K562 (cell line): ENCODE data around the gene PKIB. TPM values are rescaled to one million over a fixed set of nuclear protein-coding genes. Genes with fewer than 3 reads are reported as not detected.

Experiments
- ATAC-seq: fragments of 200-7000 bp; cut with Tn5 transposase; 3 replicates; pipeline ENCODE4 v1.9.1; 2020; ENCODE audit warnings: moderate library complexity
- BruUV-seq: library from RNA; stranded (reverse); fragments of 400-500 nt; replicated peaks from 2 replicates; lab custom pipeline; 2021; lab: Mats Ljungman, UMichigan
- CTCF ChIA-PET: fragments of 300-600 bp; formaldehyde crosslinking; extraction: SDS; loops from one replicate; lab custom pipeline; 2021; ENCODE audit warnings: low intra/inter-chr PET ratio; lab: Yijun Ruan, JAX
- POLR2A ChIA-PET: fragments of 300-600, 350-650 bp; sonication (Branson Sonifier 250); formaldehyde crosslinking; extraction: SDS; loops from one replicate; lab custom pipeline; 2021; ENCODE audit warnings: antibody characterized with exemption, inconsistent platforms; lab: Yijun Ruan, JAX
- DNase-seq, 4 experiments: peaks; one replicate each; pipeline versions ENCODE4 v3.0.0 to v3.0.0-alpha.2; 2011 to 2018; ENCODE audit warnings: low spot score in 3 of 4, mixed read lengths in 3 of 4; ENCODE audit errors: extremely low read depth in 1 of 4
- FAIRE-seq: peaks from 2 replicates; lab custom pipeline; 2011; peaks lifted over from hg19 to GRCh38; lab: Jason Lieb, UNC
- H2AFZ ChIP-seq: 2 replicates; pipeline ENCODE4 v1.6.0; 2011; ENCODE audit warnings: low read depth, low read length, control low read depth, inconsistent platforms
- H3K27ac ChIP-seq: fragments of 200-600 bp; 3 replicates; pipeline ENCODE4 v1.8.0; 2011; ENCODE audit warnings: low read depth, mild to moderate bottlenecking, control low read depth, inconsistent platforms, low read length, moderate library complexity, mixed read lengths; ENCODE audit errors: extremely low read depth
- H3K27me3 ChIP-seq, 2 experiments: fragments of 300-600 bp in 1 of 2; 2 replicates in 1 of 2; 3 replicates in 1 of 2; pipeline versions ENCODE4 v1.6.0 to v1.8.0; 2011; ENCODE audit warnings: inconsistent platforms in 2 of 2, low read length in 2 of 2, mild to moderate bottlenecking in 1 of 2, mixed read lengths in 1 of 2, moderate library complexity in 1 of 2; ENCODE audit not compliant: control insufficient read depth in 2 of 2, insufficient read depth in 2 of 2
- H3K36me3 ChIP-seq: fragments of 300-600 bp; 3 replicates; pipeline ENCODE4 v1.8.0; 2011; ENCODE audit warnings: mild to moderate bottlenecking, low read length, inconsistent platforms; ENCODE audit not compliant: control insufficient read depth, insufficient read depth
- H3K4me1 ChIP-seq, 2 experiments: fragments of 200-600 bp in 1 of 2; replicated peaks in 1 of 2; 2 replicates in 1 of 2; 3 replicates in 1 of 2; pipeline versions ENCODE4 v1.5.1 to v1.8.0; 2011; ENCODE audit warnings: inconsistent platforms in 2 of 2, low read length in 2 of 2, mild to moderate bottlenecking in 1 of 2, mixed read lengths in 1 of 2, moderate library complexity in 1 of 2; ENCODE audit not compliant: control insufficient read depth in 2 of 2, insufficient read depth in 2 of 2
- H3K4me2 ChIP-seq: 2 replicates; pipeline ENCODE4 v1.6.1; 2011; ENCODE audit warnings: low read length, control low read depth, inconsistent platforms, mixed read lengths; ENCODE audit not compliant: insufficient read depth
- H3K4me3 ChIP-seq: fragments of 200-600 bp; sonication (generic), shearing (Covaris generic); 2 replicates; pipeline ENCODE4 v1.5.1; 2016; ENCODE audit warnings: control low read depth, inconsistent platforms
- H3K79me2 ChIP-seq: fragments of 200-600 bp; 3 replicates; pipeline ENCODE4 v1.8.0; 2011; ENCODE audit warnings: low read length, inconsistent platforms; ENCODE audit not compliant: control insufficient read depth, insufficient read depth
- H3K9ac ChIP-seq, 2 experiments: 2 replicates each; pipeline versions ENCODE4 v1.6.0 to v1.6.1; 2011; ENCODE audit warnings: low read depth in 2 of 2, low read length in 2 of 2, control low read depth in 1 of 2, inconsistent platforms in 1 of 2, mild to moderate bottlenecking in 1 of 2, mixed read lengths in 1 of 2; ENCODE audit not compliant: insufficient read depth in 1 of 2
- H3K9me1 ChIP-seq: one replicate; pipeline ENCODE4 v1.6.0; 2011; ENCODE audit warnings: inconsistent platforms, mild to moderate bottlenecking, low read length, moderate library complexity; ENCODE audit not compliant: control insufficient read depth, insufficient read depth
- H3K9me3 ChIP-seq: replicated peaks from 2 replicates; pipeline ENCODE4 v1.5.1; 2011; ENCODE audit warnings: low read depth, low read length, inconsistent platforms; ENCODE audit not compliant: control insufficient read depth, insufficient read depth
- H4K20me1 ChIP-seq: replicated peaks from 2 replicates; pipeline ENCODE4 v1.6.1; 2011; ENCODE audit warnings: low read length, inconsistent platforms, mixed read lengths; ENCODE audit not compliant: control insufficient read depth, insufficient read depth
- ASH1L ChIP-seq: fragments of 450-650 bp; IDR thresholded peaks from 2 replicates; pipeline ENCODE4 v1.6.1; 2018; ENCODE audit warnings: borderline replicate concordance, mild to moderate bottlenecking, low read depth; ENCODE audit not compliant: partially characterized antibody
- BCOR ChIP-seq: fragments of 450-650 bp; IDR thresholded peaks from 2 replicates; pipeline ENCODE4 v1.6.1; 2016
- CBX8 ChIP-seq: fragments of 200-600 bp; sonication (generic); IDR thresholded peaks from 2 replicates; pipeline ENCODE4 v1.6.1; 2012; ENCODE audit warnings: borderline replicate concordance, mixed run types, low read depth, mild to moderate bottlenecking, moderate library complexity, mixed read lengths, low read length, control low read depth, inconsistent platforms; ENCODE audit not compliant: poor library complexity, severe bottlenecking; ENCODE audit errors: extremely low read depth
- HDAC3 ChIP-seq: fragments of 450-650 bp; IDR thresholded peaks from 2 replicates; pipeline ENCODE4 v1.6.1; 2018; ENCODE audit warnings: borderline replicate concordance, mild to moderate bottlenecking, moderate library complexity; ENCODE audit not compliant: partially characterized antibody
- NFYB ChIP-seq: IDR thresholded peaks from 2 replicates; pipeline ENCODE4 v1.6.1; 2011; ENCODE audit warnings: mild to moderate bottlenecking, moderate library complexity; ENCODE audit not compliant: insufficient read length; ENCODE audit errors: extremely low read depth
- POU5F1 ChIP-seq: fragments of 150-350 bp; IDR thresholded peaks from 2 replicates; pipeline ENCODE4 v1.6.1; 2014; ENCODE audit warnings: borderline replicate concordance, low read length, low read depth, mild to moderate bottlenecking; ENCODE audit not compliant: partially characterized antibody
- TGIF2 ChIP-seq: sonication (generic); formaldehyde crosslinking; IDR thresholded peaks from 2 replicates; pipeline ENCODE4 v1.8.1; 2022; ENCODE audit warnings: mild to moderate bottlenecking, missing genetic modification reagents, moderate library complexity
- ZNF232 ChIP-seq: sonication (generic); formaldehyde crosslinking; IDR thresholded peaks from 2 replicates; pipeline ENCODE4 v1.8.0; 2022; ENCODE audit warnings: mild to moderate bottlenecking, missing genetic modification reagents
- ZNF431 ChIP-seq: sonication (generic); formaldehyde crosslinking; IDR thresholded peaks from 2 replicates; pipeline ENCODE4 v1.8.0; 2022; ENCODE audit warnings: mild to moderate bottlenecking, missing genetic modification reagents
- WGBS: fragments of 100-300 bp; shearing (Covaris generic); methylation state at CpG from one replicate; pipeline ENCODE4 v1.1.6; 2016; ENCODE audit warnings: low coverage, mixed read lengths; ENCODE audit not compliant: insufficient coverage; ENCODE audit errors: missing lambda C conversion rate; 5-methylcytosine and 5-hydroxymethylcytosine counted together
- in situ Hi-C: fragments of 300-500 bp; cut with MboI; formaldehyde crosslinking; loops from 4 replicates; pipeline ENCODE4 v1.15.0; 2018; ENCODE audit warnings: inconsistent platforms, mixed read lengths
- intact Hi-C: fragments of 100-400 bp; cut with micrococcal nuclease; formaldehyde crosslinking; loops from 2 replicates; pipeline ENCODE4 v1.14.2; 2022
- polyA plus RNA-seq, 8 experiments: library from polyadenylated mRNA; depleted of rRNA in 4 of 8; stranded (reverse) in 5 of 8; unstranded in 3 of 8; fragments of >200 nt; fragmentation: Nextera tagmentation in 2 of 8; fragmentation: Illumina TruSeq in 1 of 8; extraction: Ambion mirVana in 2 of 8; extraction: Trizol in 1 of 8; gene quantifications; 2 replicates each; pipeline versions ENCODE4 v1.2.1 to v1.2.3, GENCODE V29; 2011 to 2014; ENCODE audit warnings: inconsistent platforms in 1 of 8, missing spikeins in 1 of 8
- total RNA-seq, 7 experiments: library from RNA; depleted of rRNA in 6 of 7; stranded (reverse); fragments of >200 nt in 6 of 7; fragmentation: Illumina TruSeq in 2 of 7; extraction: Trizol in 2 of 7; gene quantifications; 2 replicates each; pipeline versions ENCODE4 v1.2.1 to v1.2.3, GENCODE V29; 2011 to 2021; ENCODE audit warnings: low replicate concordance in 1 of 7
- TF ChIP-seq, protein P1 (sequence below), 2 experiments: IDR thresholded peaks in 1 of 2; conservative IDR thresholded peaks in 1 of 2; 2 replicates each; pipeline ENCODE4 v1.6.1; 2016; ENCODE audit warnings: low read depth in 2 of 2, mild to moderate bottlenecking in 1 of 2, missing compliant biosample characterization in 1 of 2, missing genetic modification characterization in 1 of 2, moderate library complexity in 1 of 2
- TF ChIP-seq, protein P2 (sequence below): fragments of 450-650 bp; IDR thresholded peaks from 2 replicates; pipeline ENCODE4 v1.6.1; 2016; ENCODE audit warnings: low read depth

The PKIB gene
- total and polyA plus RNA-seq, 9 of the 15 experiments (the other 6 are each of a cell fraction or from before 2014, with no cell fraction given), result 14.8 to 37.5 (median 27.4) TPM

DNA sequence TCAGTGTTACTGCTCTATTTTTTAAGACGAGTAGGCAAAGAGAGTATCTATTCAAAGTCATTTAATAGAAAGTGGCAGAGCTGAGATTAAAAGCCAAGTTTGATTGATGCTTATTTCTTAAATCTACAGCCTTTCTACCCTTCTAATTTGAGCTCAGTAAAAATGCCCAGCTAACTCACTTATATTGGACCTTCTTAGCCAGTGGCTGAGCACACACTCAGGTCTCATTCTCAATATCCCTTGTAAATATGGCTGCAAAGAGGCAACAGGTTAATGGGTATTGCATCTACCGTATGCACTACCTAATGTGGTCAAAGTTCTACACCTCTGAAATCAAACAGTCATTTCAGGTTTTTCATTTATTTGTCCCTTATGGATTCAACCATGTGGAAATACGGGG lies 6.7 kb downstream of the PKIB start:
- WGBS, result 18% methylated on average over 3 of the region's 3 CpGs
- Histone ChIP-seq H3K36me3 (no peaks in the 10 kb centered on the region), H3K4me3 (no peak overlapping the region), H3K79me2 (no peaks in the 10 kb centered on the region), H2AFZ (no peak overlapping the region), H3K9me3 (no peaks in the 10 kb centered on the region), H3K9me1 (no peaks in the 10 kb centered on the region), H3K4me2 (no peak overlapping the region), H3K9ac (no peak overlapping the region), H3K27ac (no peak overlapping the region), H4K20me1 (no peaks in the 10 kb centered on the region), H3K27me3 (no peaks in the 10 kb centered on the region), H3K4me1 (no peaks in the 10 kb centered on the region)
- TF ChIP-seq POU5F1 (no peak), BCOR (no peak), CBX8 (no peak), ASH1L (no peak), NFYB (no peak), ZNF431 (no peak), ZNF232 (CRISPR knock-in tag) (no peak), TGIF2 (CRISPR knock-in tag) (no peak), HDAC3 (no peak)
- TF ChIP-seq, protein P1, sequence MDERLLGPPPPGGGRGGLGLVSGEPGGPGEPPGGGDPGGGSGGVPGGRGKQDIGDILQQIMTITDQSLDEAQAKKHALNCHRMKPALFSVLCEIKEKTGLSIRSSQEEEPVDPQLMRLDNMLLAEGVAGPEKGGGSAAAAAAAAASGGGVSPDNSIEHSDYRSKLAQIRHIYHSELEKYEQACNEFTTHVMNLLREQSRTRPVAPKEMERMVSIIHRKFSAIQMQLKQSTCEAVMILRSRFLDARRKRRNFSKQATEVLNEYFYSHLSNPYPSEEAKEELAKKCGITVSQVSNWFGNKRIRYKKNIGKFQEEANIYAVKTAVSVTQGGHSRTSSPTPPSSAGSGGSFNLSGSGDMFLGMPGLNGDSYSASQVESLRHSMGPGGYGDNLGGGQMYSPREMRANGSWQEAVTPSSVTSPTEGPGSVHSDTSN (CRISPR knock-in tag; IDR thresholded peaks at IDR 0.05; ENCODE audit: low read depth), result no peak
- TF ChIP-seq, protein P1 (tag; conservative IDR thresholded peaks at IDR 0.05; ENCODE audit: low read depth), result no peak
- TF ChIP-seq, protein P2, sequence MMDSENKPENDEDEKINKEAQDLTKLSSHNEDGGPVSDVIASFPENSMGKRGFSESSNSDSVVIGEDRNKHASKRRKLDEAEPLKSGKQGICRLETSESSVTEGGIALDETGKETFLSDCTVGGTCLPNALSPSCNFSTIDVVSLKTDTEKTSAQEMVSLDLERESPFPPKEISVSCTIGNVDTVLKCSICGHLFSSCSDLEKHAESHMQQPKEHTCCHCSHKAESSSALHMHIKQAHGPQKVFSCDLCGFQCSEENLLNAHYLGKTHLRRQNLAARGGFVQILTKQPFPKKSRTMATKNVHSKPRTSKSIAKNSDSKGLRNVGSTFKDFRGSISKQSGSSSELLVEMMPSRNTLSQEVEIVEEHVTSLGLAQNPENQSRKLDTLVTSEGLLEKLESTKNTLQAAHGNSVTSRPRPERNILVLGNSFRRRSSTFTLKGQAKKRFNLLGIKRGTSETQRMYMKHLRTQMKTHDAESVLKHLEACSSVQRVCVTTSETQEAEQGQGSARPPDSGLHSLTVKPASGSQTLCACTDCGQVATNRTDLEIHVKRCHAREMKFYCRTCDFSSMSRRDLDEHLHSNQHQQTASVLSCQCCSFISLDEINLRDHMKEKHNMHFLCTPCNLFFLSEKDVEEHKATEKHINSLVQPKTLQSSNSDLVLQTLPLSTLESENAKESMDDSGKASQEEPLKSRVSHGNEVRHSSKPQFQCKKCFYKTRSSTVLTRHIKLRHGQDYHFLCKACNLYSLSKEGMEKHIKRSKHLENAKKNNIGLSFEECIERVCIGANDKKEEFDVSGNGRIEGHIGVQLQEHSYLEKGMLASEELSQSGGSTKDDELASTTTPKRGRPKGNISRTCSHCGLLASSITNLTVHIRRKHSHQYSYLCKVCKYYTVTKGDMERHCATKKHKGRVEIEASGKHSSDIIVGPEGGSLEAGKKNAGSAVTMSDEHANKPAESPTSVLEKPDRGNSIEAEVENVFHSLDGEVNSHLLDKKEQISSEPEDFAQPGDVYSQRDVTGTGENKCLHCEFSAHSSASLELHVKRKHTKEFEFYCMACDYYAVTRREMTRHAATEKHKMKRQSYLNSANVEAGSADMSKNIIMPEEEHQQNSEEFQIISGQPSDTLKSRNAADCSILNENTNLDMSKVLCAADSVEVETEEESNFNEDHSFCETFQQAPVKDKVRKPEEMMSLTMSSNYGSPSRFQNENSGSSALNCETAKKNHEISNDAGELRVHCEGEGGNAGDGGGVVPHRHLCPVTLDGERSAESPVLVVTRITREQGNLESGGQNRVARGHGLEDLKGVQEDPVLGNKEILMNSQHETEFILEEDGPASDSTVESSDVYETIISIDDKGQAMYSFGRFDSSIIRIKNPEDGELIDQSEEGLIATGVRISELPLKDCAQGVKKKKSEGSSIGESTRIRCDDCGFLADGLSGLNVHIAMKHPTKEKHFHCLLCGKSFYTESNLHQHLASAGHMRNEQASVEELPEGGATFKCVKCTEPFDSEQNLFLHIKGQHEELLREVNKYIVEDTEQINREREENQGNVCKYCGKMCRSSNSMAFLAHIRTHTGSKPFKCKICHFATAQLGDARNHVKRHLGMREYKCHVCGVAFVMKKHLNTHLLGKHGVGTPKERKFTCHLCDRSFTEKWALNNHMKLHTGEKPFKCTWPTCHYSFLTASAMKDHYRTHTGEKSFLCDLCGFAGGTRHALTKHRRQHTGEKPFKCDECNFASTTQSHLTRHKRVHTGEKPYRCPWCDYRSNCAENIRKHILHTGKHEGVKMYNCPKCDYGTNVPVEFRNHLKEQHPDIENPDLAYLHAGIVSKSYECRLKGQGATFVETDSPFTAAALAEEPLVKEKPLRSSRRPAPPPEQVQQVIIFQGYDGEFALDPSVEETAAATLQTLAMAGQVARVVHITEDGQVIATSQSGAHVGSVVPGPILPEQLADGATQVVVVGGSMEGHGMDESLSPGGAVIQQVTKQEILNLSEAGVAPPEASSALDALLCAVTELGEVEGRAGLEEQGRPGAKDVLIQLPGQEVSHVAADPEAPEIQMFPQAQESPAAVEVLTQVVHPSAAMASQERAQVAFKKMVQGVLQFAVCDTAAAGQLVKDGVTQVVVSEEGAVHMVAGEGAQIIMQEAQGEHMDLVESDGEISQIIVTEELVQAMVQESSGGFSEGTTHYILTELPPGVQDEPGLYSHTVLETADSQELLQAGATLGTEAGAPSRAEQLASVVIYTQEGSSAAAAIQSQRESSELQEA, result no peak
- intact Hi-C loops, result no loop called here
- no TSS peak for BruUV-seq
- ATAC-seq, result no peak
- ChIA-PET CTCF (no interaction called here), POLR2A (no interaction called here)
- no peak for DNase-seq
- FAIRE-seq, result no peak
- in situ Hi-C loops, result no loop called here
